GM12878 (cell line): ENCODE data around the gene PKD2. TPM values are rescaled to one million over a fixed set of nuclear protein-coding genes. Genes with fewer than 3 reads are reported as not detected.

Source experiments
- ATAC-seq: fragments of 200-7000 bp; cut with Tn5 transposase; 3 replicates; pipeline ENCODE4 v1.9.1; 2020; ENCODE audit warnings: mild to moderate bottlenecking, moderate library complexity
- BruUV-seq: library from RNA; stranded (reverse); fragments of 400-500 nt; replicated peaks from 2 replicates; lab custom pipeline; 2021; lab: Mats Ljungman, UMichigan
- CTCF ChIA-PET: fragments of 300-600 bp; sonication (Branson Sonifier 250); formaldehyde crosslinking; extraction: SDS; loops from one replicate; lab custom pipeline; 2021; ENCODE audit warnings: inconsistent platforms; lab: Yijun Ruan, JAX
- POLR2A ChIA-PET: fragments of 350-600 bp; formaldehyde crosslinking; extraction: SDS; loops from one replicate; lab custom pipeline; 2021; ENCODE audit warnings: inconsistent platforms; lab: Charles Lee
- RAD21 ChIA-PET: fragments of 300-600 bp; sonication (Branson Sonifier 250); formaldehyde crosslinking; loops from one replicate; lab custom pipeline; 2023; ENCODE audit warnings: antibody characterized with exemption; ENCODE audit not compliant: unreplicated experiment; lab: Charles Lee
- SMC1A ChIA-PET: fragments of 300-600 bp; sonication (Branson Sonifier 250); formaldehyde crosslinking; loops from one replicate; lab custom pipeline; 2023; ENCODE audit not compliant: unreplicated experiment, uncharacterized antibody; lab: Charles Lee
- DNase-seq: peaks from one replicate; pipeline ENCODE4 v3.0.0-alpha.2; 2011; ENCODE audit warnings: low read depth, low spot score
- FAIRE-seq: peaks from 3 replicates; lab custom pipeline; 2011; peaks lifted over from hg19 to GRCh38; lab: Jason Lieb, UNC
- H2AFZ ChIP-seq: 2 replicates; pipeline ENCODE4 v1.6.0; 2011; ENCODE audit warnings: low read depth, low read length, control low read depth; ENCODE audit not compliant: control insufficient read depth
- H3K27ac ChIP-seq: 2 replicates; pipeline ENCODE4 v1.5.1; 2011; ENCODE audit warnings: control low read depth; ENCODE audit not compliant: control insufficient read depth, insufficient read depth
- H3K27me3 ChIP-seq, 2 experiments: replicated peaks in 1 of 2; 2 replicates each; pipeline versions ENCODE4 v1.6.0 to v1.6.1; 2011; ENCODE audit warnings: low read length in 1 of 2; ENCODE audit not compliant: control insufficient read depth in 2 of 2, insufficient read depth in 2 of 2
- H3K36me3 ChIP-seq, 2 experiments: 2 replicates each; pipeline ENCODE4 v1.5.1; 2011; ENCODE audit warnings: low read length in 1 of 2; ENCODE audit not compliant: control insufficient read depth in 2 of 2, insufficient read depth in 2 of 2
- H3K4me1 ChIP-seq: 2 replicates; pipeline ENCODE4 v1.6.1; 2011; ENCODE audit warnings: mild to moderate bottlenecking, low read length, moderate library complexity, mixed read lengths; ENCODE audit not compliant: control insufficient read depth, insufficient read depth
- H3K4me2 ChIP-seq: 2 replicates; pipeline ENCODE4 v1.6.0; 2011; ENCODE audit warnings: control low read depth; ENCODE audit not compliant: control insufficient read depth, insufficient read depth
- H3K4me3 ChIP-seq: fragments of 200-600 bp; sonication (generic); 2 replicates; pipeline ENCODE4 v1.5.1; 2016
- H3K79me2 ChIP-seq: 2 replicates; pipeline ENCODE4 v1.6.0; 2011; ENCODE audit warnings: low read length; ENCODE audit not compliant: control insufficient read depth, insufficient read depth
- H3K9ac ChIP-seq: 2 replicates; pipeline ENCODE4 v1.8.0; 2011; ENCODE audit warnings: low read length, control low read depth, mixed read lengths; ENCODE audit not compliant: control insufficient read depth, insufficient read depth
- H3K9me3 ChIP-seq: replicated peaks from 3 replicates; pipeline ENCODE4 v1.5.1; 2011; ENCODE audit warnings: mild to moderate bottlenecking, low read length; ENCODE audit not compliant: control insufficient read depth, insufficient read depth
- H4K20me1 ChIP-seq: 2 replicates; pipeline ENCODE4 v1.6.0; 2011; ENCODE audit not compliant: control insufficient read depth, insufficient read depth
- BACH1 ChIP-seq: fragments of 450-650 bp; IDR thresholded peaks from 2 replicates; pipeline ENCODE4 v1.6.1; 2017; ENCODE audit warnings: mild to moderate bottlenecking, borderline replicate concordance
- CHD2 ChIP-seq: IDR thresholded peaks from 2 replicates; pipeline ENCODE4 v1.6.1; 2011; ENCODE audit warnings: low read depth, low read length, improper control_type of control experiment, borderline replicate concordance
- DPF2 ChIP-seq: fragments of 450-650 bp; IDR thresholded peaks from 2 replicates; pipeline ENCODE4 v1.6.1; 2017; ENCODE audit warnings: mild to moderate bottlenecking
- EGR1 ChIP-seq, 2 experiments: IDR thresholded peaks; 1 replicate in 1 of 2; 2 replicates in 1 of 2; pipeline ENCODE4 v1.6.1; 2011 to 2012; ENCODE audit warnings: low read depth in 2 of 2, low read length in 2 of 2, borderline replicate concordance in 1 of 2, mild to moderate bottlenecking in 1 of 2, moderate library complexity in 1 of 2
- ETV6 ChIP-seq, 2 experiments: fragments of 450-650 bp in 1 of 2; IDR thresholded peaks in 1 of 2; conservative IDR thresholded peaks in 1 of 2; 2 replicates each; pipeline ENCODE4 v1.6.1; 2014; ENCODE audit warnings: antibody characterized with exemption in 1 of 2, borderline replicate concordance in 1 of 2, low read depth in 1 of 2, mild to moderate bottlenecking in 1 of 2, moderate library complexity in 1 of 2
- IKZF1 ChIP-seq: fragments of 450-650 bp; conservative IDR thresholded peaks from 2 replicates; pipeline ENCODE4 v1.6.1; 2017; ENCODE audit warnings: antibody characterized with exemption, mild to moderate bottlenecking
- IRF5 ChIP-seq: fragments of 450-650 bp; IDR thresholded peaks from 2 replicates; pipeline ENCODE4 v1.6.1; 2017; ENCODE audit warnings: borderline replicate concordance
- KAT2A ChIP-seq: conservative IDR thresholded peaks from 2 replicates; pipeline ENCODE4 v1.6.1; 2011; ENCODE audit warnings: low read depth, low read length; ENCODE audit not compliant: control insufficient read depth
- LARP7 ChIP-seq: fragments of 450-650 bp; IDR thresholded peaks from 2 replicates; pipeline ENCODE4 v1.6.1; 2017; ENCODE audit warnings: mild to moderate bottlenecking
- NR2F1 ChIP-seq: fragments of 450-650 bp; conservative IDR thresholded peaks from 2 replicates; pipeline ENCODE4 v1.6.1; 2017; ENCODE audit warnings: mild to moderate bottlenecking
- PAX8 ChIP-seq: fragments of 450-650 bp; IDR thresholded peaks from 2 replicates; pipeline ENCODE4 v1.6.1; 2017; ENCODE audit warnings: mild to moderate bottlenecking, moderate library complexity
- SMAD5 ChIP-seq: IDR thresholded peaks from 2 replicates; pipeline ENCODE4 v1.6.1; 2016; ENCODE audit warnings: antibody characterized with exemption, low read depth
- SMARCA5 ChIP-seq: fragments of 450-650 bp; IDR thresholded peaks from 2 replicates; pipeline ENCODE4 v1.6.1; 2017; ENCODE audit warnings: mild to moderate bottlenecking
- TCF12 ChIP-seq: IDR thresholded peaks from 2 replicates; pipeline ENCODE4 v1.6.1; 2011; ENCODE audit warnings: low read depth, mild to moderate bottlenecking, low read length
- ZNF274 ChIP-seq: IDR thresholded peaks from one replicate; pipeline ENCODE4 v1.8.0; 2011; ENCODE audit not compliant: insufficient read length, insufficient read depth
- WGBS: methylation state at CpG from one replicate; pipeline ENCODE4 v1.1.6; 2016; ENCODE audit warnings: low lambda C conversion rate; ENCODE audit not compliant: insufficient replicate concordance, insufficient coverage; ENCODE audit errors: missing lambda C conversion rate; 5-methylcytosine and 5-hydroxymethylcytosine counted together
- in situ Hi-C: fragments of 300-500 bp; cut with MboI; formaldehyde crosslinking; loops from 9 replicates; pipeline ENCODE4 v1.14.3; 2018; ENCODE audit warnings: mixed read lengths
- intact Hi-C: fragments of 100-400 bp; cut with micrococcal nuclease; formaldehyde crosslinking; loops from one replicate; pipeline ENCODE4 v1.14.2; 2022; ENCODE audit not compliant: unreplicated experiment
- polyA plus RNA-seq, 11 experiments: library from polyadenylated mRNA; depleted of rRNA in 4 of 11; unstranded in 6 of 11; stranded (reverse) in 5 of 11; fragments of >200 nt; fragmentation: Nextera tagmentation in 4 of 11; fragmentation: Illumina TruSeq in 1 of 11; extraction: Ambion mirVana in 4 of 11; extraction: Trizol in 1 of 11; gene quantifications; 1 replicate in 1 of 11; 2 replicates in 10 of 11; pipeline versions ENCODE4 v1.2.1 to v1.2.3, GENCODE V29; 2011 to 2016; ENCODE audit warnings: inconsistent platforms in 2 of 11, missing spikeins in 2 of 11, low read depth in 1 of 11
- total RNA-seq, 4 experiments: library from RNA; depleted of rRNA in 3 of 4; stranded (reverse); fragments of >200 nt in 3 of 4; fragmentation: Illumina TruSeq in 1 of 4; extraction: Trizol in 1 of 4; gene quantifications; 2 replicates each; pipeline versions ENCODE4 v1.2.1 to v1.2.3, GENCODE V29; 2013 to 2021

The PKD2 gene
- total and polyA plus RNA-seq, 10 of the 15 experiments (the other 5 are each of a cell fraction or from before 2014, with no cell fraction given): 2.0 to 13.8 (median 8.4) TPM

GRCh38 chr4:88006956-88007303 is 505 bp upstream of the PKD2 start (continued):
- TF ChIP-seq PAX8: no peak

- H2AFZ ChIP-seq: peak overlapping the region; percentile 84
- H3K4me2 ChIP-seq: peak overlapping the region; percentile 87
- SMC1A ChIA-PET: interaction anchor here (0.7 kb wide), 1 partner anchor 156 kb away, joined by 3 read pairs; no protein-coding TSS in a partner anchor
- in situ Hi-C loops: no loop called here
- H4K20me1 ChIP-seq: no peaks in the 10 kb centered on the region
- H3K4me3 ChIP-seq: peak overlapping the region; percentile 96
- CTCF ChIA-PET: interaction anchor here (0.7 kb wide), 1 partner anchor 507 kb away, joined by 3 read pairs; no protein-coding TSS in a partner anchor
- RAD21 ChIA-PET: interaction anchor here (0.6 kb wide), 1 partner anchor 644 kb away, joined by 4 read pairs; no protein-coding TSS in a partner anchor
- POLR2A ChIA-PET: interaction anchor here (1.7 kb wide), 1 partner anchor 275 kb away, joined by 4 read pairs; the partner anchor contains the start of gene PPM1K
- intact Hi-C loops: no loop called here
- H3K36me3 ChIP-seq: no peaks in the 10 kb centered on the region
- ATAC-seq: peak; percentile 50
- BruUV-seq: no TSS peak
- no peak for FAIRE-seq
- H3K4me1 ChIP-seq: peaks cover 12% of the 10 kb centered on the region
- DNase-seq: no peak
- H3K27ac ChIP-seq: no peak overlapping the region
- TF ChIP-seq DPF2 (peak; percentile 44; the same call in 1 of the 2 replicates), IRF5 (no peak), TCF12 (no peak), BACH1 (peak; percentile 30; the same call in 1 of the 2 replicates), KAT2A (no peak), SMAD5 (no peak), SMARCA5 (no peak), EGR1 (IDR thresholded peaks at IDR 0.05; ENCODE audit: borderline replicate concordance in 1 of 2, low read depth in 2 of 2, low read length in 2 of 2) (peak in 1 of 2 experiments; percentile 12; a peak in 1 of 3 replicates), IKZF1 (peak; percentile 24), CHD2 (no peak), NR2F1 (0 out of 2 replicates have a peak, but pooled peaks have one; percentile 5), ZNF274 (no peak), LARP7 (peak; percentile 66; the same call in 1 of the 2 replicates), ETV6 (conservative IDR thresholded peaks at IDR 0.05 in 1 of 2, IDR thresholded peaks at IDR 0.05 in 1 of 2; ENCODE audit: borderline replicate concordance in 1 of 2, low read depth in 1 of 2) (no peak)
- TF ChIP-seq, all 136 proteins: peak for 6
- H3K27me3 ChIP-seq: no peaks in the 10 kb centered on the region
- WGBS: 0% methylated on average over 24 of the region's 51 CpGs
- peaks cover 35% of the 10 kb centered on the region for H3K79me2 ChIP-seq
- no peaks in the 10 kb centered on the region for H3K9me3 ChIP-seq
- H3K9ac ChIP-seq: peak overlapping the region; percentile 74
These were observed 797 bp downstream of the PKD2 start for GRCh38 chr4:88008122-88008742.
